NCI-H1105 (cell line): Measurements from ENCODE around the gene CELSR2.
A peak's percentile ranks its signal among the peaks of the same experiment; 100 is the strongest.

ENCODE experiments used
- DNase-seq: peaks from one replicate; lab custom pipeline; 2025; lab: John Stamatoyannopoulos, UW

CELSR2 gene

DNA sequence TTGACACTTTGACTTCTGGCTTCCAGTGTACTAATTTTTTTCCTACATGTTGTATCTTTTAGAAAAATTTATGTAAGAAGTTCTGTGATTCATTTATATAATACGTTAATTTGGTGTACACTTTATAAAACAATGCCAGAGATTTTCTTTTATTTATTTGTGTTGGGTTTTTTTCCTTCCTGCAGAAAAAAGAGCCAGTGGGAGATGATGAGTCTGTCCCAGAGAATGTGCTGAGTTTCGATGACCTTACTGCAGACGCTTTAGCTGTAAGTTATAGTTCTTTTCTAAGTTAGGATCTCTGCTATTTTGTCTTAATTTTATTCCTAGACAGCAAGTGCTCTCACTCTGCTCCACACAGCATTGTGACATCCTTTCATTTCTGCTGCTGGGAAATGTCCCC is 21.2 kb upstream of the CELSR2 start:
- DNase-seq = no peak

- DNase-seq = no peak
These were observed 19.7 kb upstream of the CELSR2 start for GRCh38 chr1:109229531-109230127.

- no peak for DNase-seq
These were observed 18.3 kb upstream of the CELSR2 start for GRCh38 chr1:109231066-109231465.

- DNase-seq = no peak
These were observed 14.2 kb upstream of the CELSR2 start for GRCh38 chr1:109235137-109235536.

- DNase-seq = no peak
These were observed 11.8 kb upstream of the CELSR2 start for GRCh38 chr1:109237512-109237911.

GRCh38 chr1:109238382-109238781 is 11.0 kb upstream of the CELSR2 start:
- DNase-seq = no peak

DNA sequence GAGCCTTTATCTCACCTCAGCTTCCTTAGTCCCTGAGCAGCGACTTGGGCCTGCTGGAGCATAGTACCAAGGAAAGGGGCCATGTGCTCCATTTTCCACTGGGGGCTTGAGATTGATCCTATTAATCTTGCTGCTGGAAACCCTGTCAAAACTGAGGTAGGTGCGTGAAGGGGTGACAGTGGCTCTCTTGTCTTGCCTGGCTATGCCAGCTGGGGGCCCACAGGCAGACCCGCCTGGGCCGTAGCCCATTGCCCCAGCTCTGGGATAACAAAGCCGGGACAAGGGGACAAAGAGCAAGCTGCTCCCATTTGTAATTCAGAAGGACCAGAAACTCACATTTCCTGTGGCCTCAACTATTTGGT is 10.3 kb upstream of the CELSR2 start:
- no peak for DNase-seq

DNA sequence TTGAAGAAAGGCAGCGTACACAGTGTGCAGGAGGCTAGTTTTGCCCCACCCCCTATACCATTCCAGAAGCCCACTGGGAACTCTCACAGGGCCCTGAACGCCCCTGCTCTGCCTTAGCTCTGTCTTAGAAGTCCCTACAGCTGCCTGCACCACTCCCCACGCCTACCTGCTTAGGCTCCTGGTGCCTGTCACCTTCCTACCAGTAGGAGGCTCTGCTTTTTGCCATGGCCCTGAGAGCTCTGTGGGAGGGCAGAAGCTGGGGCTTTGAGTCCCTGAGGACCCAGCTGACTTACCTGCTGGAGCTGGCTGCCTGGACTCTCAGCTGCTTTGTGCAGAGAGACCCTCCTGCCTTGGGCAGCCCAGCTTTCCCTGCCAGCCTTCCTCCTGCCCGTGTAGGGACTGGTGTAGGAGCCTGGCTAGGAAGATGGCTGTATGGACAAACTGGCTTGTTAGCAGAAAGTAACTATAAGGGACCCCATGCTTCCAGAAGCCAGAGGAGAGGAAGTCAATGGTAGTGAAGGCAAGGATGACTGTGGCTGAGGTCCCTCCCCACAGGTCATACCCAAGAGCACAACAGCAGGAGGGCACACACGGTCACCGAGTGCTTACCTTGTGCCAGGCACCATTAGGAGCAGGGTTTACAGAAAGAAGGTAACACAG is 9.8 kb upstream of the CELSR2 start:
- DNase-seq = peak; percentile 36

- peak; percentile 65 for DNase-seq
These were observed 8.9 kb upstream of the CELSR2 start for GRCh38 chr1:109240158-109241152.

DNA sequence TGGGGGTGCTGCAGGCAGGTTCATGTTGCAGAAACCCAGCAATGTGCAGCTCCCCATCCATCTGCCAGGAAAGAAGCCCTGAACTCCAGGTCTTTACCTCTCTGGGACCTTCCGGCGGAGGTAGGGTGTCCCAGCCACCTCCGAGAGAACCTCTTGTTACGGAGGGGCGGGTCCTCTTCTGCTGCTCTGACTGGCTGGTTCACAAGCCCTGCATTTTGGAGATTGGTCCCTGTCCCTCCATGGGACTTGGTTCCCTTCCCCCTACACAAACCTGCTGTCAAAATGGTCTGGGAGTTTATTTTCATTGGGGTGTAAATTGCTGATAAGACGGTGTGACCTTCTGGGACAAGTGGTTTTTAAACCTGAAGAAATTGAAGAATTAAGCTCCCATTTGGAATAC is 8.0 kb upstream of the CELSR2 start:
- DNase-seq = no peak

DNA sequence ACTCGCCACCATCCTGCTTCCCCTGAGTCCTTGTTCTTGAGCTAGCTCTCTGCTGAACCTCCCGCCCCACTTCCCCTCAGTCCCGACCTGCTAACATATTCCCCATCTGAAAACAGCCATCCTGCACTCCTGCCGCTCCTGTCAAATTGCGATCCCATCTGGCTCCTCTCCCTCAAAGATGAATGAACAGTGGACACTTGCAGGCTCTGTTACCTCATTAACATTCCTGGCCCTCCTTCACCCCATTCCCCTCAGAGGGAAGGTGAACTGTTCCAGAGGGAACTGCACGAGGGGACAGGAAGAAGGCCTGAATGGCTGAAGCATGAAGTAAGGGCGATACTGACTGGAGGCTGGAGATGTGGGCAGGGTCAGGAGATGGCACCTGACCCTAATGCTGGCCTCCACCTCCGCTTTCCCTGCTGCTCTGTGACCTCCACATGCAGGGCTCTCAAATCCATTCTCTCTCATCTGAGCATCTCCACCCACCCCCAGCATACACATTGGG is 7.4 kb upstream of the CELSR2 start:
- DNase-seq = no peak

DNA sequence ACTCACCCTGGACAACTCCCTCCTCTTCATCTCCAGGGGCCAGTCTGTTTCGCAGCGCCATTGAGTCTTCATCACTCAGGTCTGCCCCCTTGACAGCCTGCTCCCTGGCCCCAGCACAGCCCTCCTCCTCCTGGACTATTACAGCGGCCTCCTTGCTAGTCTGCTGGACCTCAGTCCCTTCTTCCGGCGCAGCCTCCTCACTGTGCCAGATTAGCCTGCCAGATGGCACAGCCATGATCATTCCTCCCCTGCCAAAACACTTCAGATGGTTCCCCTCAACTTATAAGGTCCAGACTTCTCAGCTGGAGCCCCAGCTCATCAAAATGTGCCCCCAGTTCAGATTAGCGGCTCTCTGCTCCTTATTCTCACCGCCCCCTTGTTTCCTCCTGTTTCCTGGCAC is 7.0 kb upstream of the CELSR2 start:
- DNase-seq = no peak

GRCh38 chr1:109243221-109243620 is 6.1 kb upstream of the CELSR2 start:
- DNase-seq = no peak

- no peak for DNase-seq
These were observed 5.3 kb upstream of the CELSR2 start for GRCh38 chr1:109243860-109244552.

- DNase-seq = no peak
These were observed 3.2 kb upstream of the CELSR2 start for GRCh38 chr1:109246141-109246551.

DNA sequence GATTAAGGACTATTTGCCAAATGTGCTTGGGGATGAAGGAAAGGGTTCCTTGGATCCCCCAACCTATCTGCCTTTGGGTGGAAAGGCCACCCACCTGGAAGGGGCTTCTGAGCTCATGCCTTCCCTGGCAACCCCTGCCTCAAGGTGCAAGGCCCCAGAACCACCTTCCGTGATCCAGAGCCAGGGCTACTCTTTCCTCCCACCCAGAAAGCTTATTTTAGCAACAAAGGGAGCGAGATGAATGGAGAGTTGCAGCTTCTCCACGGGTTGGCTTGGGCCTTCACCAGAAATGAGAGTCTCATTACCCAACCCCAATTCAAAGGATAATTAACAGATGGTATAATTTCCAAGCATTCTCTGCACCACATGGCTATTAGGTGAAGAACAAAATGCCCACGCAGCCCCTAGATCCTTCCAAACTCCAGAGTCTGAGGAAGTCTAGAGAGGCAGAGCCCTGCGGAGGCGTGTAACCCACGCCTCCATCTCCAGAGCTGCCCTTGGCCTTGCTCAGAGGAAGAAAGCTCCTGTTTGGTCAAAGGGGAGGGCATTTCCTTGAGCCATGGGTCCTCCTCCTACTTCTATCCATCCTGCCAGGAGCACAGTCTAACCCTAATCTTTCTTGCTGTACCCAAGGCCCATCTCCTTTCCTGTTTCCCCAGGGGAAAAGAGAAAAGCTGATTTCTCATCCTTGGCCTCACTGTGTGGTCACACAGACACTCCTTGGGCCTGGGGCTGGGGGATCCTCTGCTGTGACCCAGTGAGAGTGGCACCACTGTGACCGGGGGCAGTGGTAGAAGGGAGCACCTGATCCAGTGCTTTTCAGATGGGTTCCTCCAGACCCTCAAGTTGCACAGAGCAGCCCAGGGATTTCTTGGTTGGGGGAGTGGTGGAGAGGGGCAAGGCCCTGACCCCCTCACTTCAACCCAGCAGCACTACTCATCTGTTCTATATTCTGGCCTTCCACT is 1.7 kb upstream of the CELSR2 start:
- DNase-seq = no peak

- no peak for DNase-seq
These were observed 919 bp upstream of the CELSR2 start for GRCh38 chr1:109248444-109248796.

DNA sequence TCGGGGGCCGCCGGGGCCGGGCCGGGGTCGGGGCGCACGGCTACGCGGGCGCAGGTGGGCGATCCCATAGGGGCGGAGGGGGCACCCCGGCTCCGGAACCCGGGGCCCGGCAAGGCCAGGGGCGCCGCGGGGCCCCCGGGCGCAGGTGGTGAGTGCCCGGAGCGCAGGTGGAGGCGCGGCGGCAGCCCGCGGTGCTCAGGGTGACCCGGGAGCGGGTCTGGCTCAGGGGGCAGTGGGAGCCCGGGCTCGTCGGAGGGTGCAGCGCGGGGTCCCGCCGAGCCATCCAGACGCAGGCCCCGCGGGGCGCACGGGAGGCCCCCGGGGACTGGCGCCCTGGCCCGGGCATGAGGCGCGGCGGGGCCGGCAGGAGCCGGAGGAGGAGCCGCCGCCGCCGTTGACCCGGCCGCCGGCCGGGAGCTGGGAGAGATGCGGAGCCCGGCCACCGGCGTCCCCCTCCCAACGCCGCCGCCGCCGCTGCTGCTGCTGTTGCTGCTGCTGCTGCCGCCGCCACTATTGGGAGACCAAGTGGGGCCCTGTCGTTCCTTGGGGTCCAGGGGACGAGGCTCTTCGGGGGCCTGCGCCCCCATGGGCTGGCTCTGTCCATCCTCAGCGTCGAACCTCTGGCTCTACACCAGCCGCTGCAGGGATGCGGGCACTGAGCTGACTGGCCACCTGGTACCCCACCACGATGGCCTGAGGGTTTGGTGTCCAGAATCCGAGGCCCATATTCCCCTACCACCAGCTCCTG is 489 bp downstream of the CELSR2 start:
- no peak for DNase-seq

- no peak for DNase-seq
These were observed 1.3 kb downstream of the CELSR2 start for GRCh38 chr1:109250454-109251276.
